ENCODE measurements around the gene POPDC2.
"Not testable (repeated sequence)": the region's sequence is repeated elsewhere in the genome, so short reads cannot be mapped to it uniquely, and the experiment has no call there.

POPDC2 gene

GRCh38 chr3:119681279-119681678 lies 20.9 kb upstream of the POPDC2 start:
- peaks cover 3% of the 10 kb centered on the region; the same call in 1 of the 2 replicates for H3K4me1 ChIP-seq (ENCODE audit: insufficient read depth, low read length)
- H3K9me3 ChIP-seq (ENCODE audit: insufficient read depth, low read depth, low read length), result no peaks in the 10 kb centered on the region
- H3K9ac ChIP-seq (ENCODE audit: low read depth, low read length), result no peak overlapping the region
- H3K36me3 ChIP-seq (ENCODE audit: insufficient read depth, low read depth, low read length), result no peaks in the 10 kb centered on the region
- no peak overlapping the region for H3K4me3 ChIP-seq (ENCODE audit: low read length)
- H3K27ac ChIP-seq (ENCODE audit: low read length), result no peak overlapping the region
- H3K27me3 ChIP-seq (ENCODE audit: insufficient read depth, low read length), result no peaks in the 10 kb centered on the region

DNA sequence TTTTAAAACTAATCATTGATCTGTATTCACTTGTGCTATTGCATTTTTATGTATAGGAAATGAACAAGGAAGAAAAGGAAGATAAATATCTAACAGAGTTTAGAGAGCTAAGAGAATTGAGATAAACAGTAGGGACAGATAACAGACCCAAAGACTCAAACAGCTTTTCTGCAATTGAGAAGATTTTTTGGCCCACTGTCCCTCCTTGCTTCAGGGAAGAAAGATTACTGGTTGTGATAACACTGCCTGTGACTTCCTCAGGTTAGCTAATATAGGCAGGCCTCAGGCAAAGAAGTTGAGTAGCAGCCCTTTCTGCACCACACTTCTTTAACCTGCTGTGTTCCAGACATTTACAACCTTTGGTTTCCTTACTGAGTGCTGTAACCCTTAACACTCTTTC lies 19.5 kb upstream of the POPDC2 start:
- H3K9ac ChIP-seq (ENCODE audit: low read depth, low read length), result no peak overlapping the region
- peaks cover 3% of the 10 kb centered on the region; the same call in 1 of the 2 replicates for H3K4me1 ChIP-seq (ENCODE audit: insufficient read depth, low read length)
- H3K36me3 ChIP-seq (ENCODE audit: insufficient read depth, low read depth, low read length), result peaks cover 6% of the 10 kb centered on the region
- H3K27ac ChIP-seq (ENCODE audit: low read length), result no peak overlapping the region
- no peak overlapping the region for H3K4me3 ChIP-seq (ENCODE audit: low read length)
- H3K9me3 ChIP-seq (ENCODE audit: insufficient read depth, low read depth, low read length), result no peaks in the 10 kb centered on the region
- no peaks in the 10 kb centered on the region for H3K27me3 ChIP-seq (ENCODE audit: insufficient read depth, low read length)

GRCh38 chr3:119678209-119678608 lies 17.8 kb upstream of the POPDC2 start:
- not testable (repeated sequence) for H3K4me3 ChIP-seq (ENCODE audit: low read length); H3K4me1 ChIP-seq (ENCODE audit: insufficient read depth, low read length); H3K9ac ChIP-seq (ENCODE audit: low read depth, low read length); H3K27me3 ChIP-seq (ENCODE audit: insufficient read depth, low read length); H3K27ac ChIP-seq (ENCODE audit: low read length); H3K9me3 ChIP-seq (ENCODE audit: insufficient read depth, low read depth, low read length)
- H3K36me3 ChIP-seq (ENCODE audit: insufficient read depth, low read depth, low read length), result peaks cover 19% of the 10 kb centered on the region

GRCh38 chr3:119677641-119677934 lies 17.2 kb upstream of the POPDC2 start:
- Histone ChIP-seq H3K36me3 (ENCODE audit: insufficient read depth, low read depth, low read length) (peaks cover 25% of the 10 kb centered on the region), H3K4me1 (ENCODE audit: insufficient read depth, low read length) (peaks cover 3% of the 10 kb centered on the region; the same call in 1 of the 2 replicates), H3K27ac (ENCODE audit: low read length) (peak overlapping the region; percentile 0), H3K27me3 (ENCODE audit: insufficient read depth, low read length) (no peaks in the 10 kb centered on the region), H3K4me3 (ENCODE audit: low read length) (peak overlapping the region; percentile 98), H3K9ac (ENCODE audit: low read depth, low read length) (peak overlapping the region; percentile 91), H3K9me3 (ENCODE audit: insufficient read depth, low read depth, low read length) (no peaks in the 10 kb centered on the region)

DNA sequence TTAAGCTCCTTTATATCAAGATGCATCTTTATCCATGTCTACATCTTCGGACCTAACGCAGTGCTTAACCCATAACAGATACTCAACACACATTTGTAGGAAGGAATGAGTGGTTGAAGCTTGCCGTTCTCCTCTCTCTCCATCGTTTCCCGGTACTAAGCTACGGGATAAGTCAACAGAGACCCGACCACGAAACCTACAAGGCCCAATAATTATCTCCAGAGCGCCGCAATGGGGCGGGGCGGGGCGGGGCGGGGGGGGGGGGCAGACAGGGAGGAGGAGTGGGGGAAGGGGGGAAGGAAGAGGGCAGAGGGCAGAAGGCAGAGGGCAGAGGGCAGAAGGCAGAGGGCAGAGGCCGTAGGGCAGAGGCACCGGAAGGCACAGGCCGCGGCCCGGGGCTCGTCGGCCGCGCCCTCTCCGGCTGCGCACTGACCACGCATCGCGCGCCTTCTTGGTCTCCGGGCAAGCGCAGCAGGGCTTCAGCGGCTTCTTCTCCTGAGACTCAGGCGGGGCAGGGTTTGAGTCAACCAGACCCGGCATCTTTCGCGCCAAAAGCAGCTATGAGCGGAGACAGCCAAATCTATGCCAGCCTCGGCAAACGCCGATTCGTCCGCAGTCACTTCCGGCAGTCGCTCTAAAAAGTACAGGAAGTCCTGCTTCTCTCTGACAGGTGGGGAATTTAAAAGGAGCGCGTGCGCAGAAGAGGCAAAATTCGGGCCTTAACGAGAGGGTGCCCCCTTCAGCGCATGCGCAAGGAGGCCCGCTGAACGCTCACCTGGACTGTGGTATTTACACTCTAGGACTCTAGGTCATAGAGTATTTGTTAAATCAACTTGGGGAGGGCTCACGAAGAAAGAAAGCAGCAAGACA lies 16.6 kb upstream of the POPDC2 start, which contains the start of gene COX17:
Gene COX17 (minus strand): TSS at position 636 of the 870 bp plus-strand sequence. CDS start 96 bp downstream, at position 540.
- no peaks in the 10 kb centered on the region for H3K27me3 ChIP-seq (ENCODE audit: insufficient read depth, low read length)
- peak within 1 kb of the TSS; percentile 33 for H3K27ac ChIP-seq (ENCODE audit: low read length)
- H3K4me3 ChIP-seq (ENCODE audit: low read length), result peak within 1 kb of the TSS; percentile 98
- peak within 1 kb of the TSS; percentile 91 for H3K9ac ChIP-seq (ENCODE audit: low read depth, low read length)
- peaks cover 31% of the 10 kb centered on the region for H3K36me3 ChIP-seq (ENCODE audit: insufficient read depth, low read depth, low read length)
- H3K9me3 ChIP-seq (ENCODE audit: insufficient read depth, low read depth, low read length), result no peaks in the 10 kb centered on the region
- H3K4me1 ChIP-seq (ENCODE audit: insufficient read depth, low read length), result peaks cover 3% of the 10 kb centered on the region; the same call in 1 of the 2 replicates

- peak overlapping the region; percentile 98 for H3K4me3 ChIP-seq (ENCODE audit: low read length)
- no peaks in the 10 kb centered on the region for H3K27me3 ChIP-seq (ENCODE audit: insufficient read depth, low read length)
- H3K9ac ChIP-seq (ENCODE audit: low read depth, low read length), result peak overlapping the region; percentile 91; the same call in 1 of the 2 replicates
- H3K36me3 ChIP-seq (ENCODE audit: insufficient read depth, low read depth, low read length), result peaks cover 41% of the 10 kb centered on the region
- peaks cover 3% of the 10 kb centered on the region; the same call in 1 of the 2 replicates for H3K4me1 ChIP-seq (ENCODE audit: insufficient read depth, low read length)
- H3K9me3 ChIP-seq (ENCODE audit: insufficient read depth, low read depth, low read length), result no peaks in the 10 kb centered on the region
- no peak overlapping the region for H3K27ac ChIP-seq (ENCODE audit: low read length)
Measured at GRCh38 chr3:119676020-119676419, 15.6 kb upstream of the POPDC2 start.

DNA sequence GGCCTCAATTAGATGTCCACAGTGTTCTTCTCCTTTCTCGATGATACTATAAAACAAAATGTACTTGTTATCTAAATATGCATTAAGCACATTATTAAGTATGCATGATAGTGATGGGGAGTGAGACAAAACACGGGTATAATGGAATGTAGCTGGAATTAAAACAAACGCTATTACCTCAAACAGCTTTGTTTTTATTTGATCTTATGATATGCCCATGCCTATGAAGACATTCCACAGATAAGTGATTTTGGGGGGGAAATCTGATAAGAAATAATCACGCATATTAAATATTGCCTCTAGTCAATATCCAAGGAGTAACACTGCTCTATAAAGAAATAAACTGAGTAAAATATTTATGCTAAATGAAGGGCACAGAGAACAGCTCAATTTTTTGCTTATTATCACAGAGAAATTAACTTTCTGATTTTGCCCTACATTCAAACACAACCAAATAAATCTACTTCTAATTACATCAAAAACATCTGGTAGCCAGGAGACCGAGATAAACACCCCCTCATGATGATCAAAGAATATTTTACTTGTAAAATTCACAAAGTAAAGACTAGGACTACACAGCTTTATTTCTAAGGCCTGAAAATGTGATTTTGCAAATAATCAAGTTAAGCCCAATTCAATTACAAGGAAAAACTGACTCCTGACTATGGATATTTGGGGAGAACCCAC lies 14.9 kb upstream of the POPDC2 start:
- Histone ChIP-seq H3K4me3 (ENCODE audit: low read length) (peak overlapping the region; percentile 98; the same call in 1 of the 2 replicates), H3K27ac (ENCODE audit: low read length) (no peak overlapping the region), H3K36me3 (ENCODE audit: insufficient read depth, low read depth, low read length) (peaks cover 48% of the 10 kb centered on the region), H3K9ac (ENCODE audit: low read depth, low read length) (no peak overlapping the region; the same call in 1 of the 2 replicates), H3K9me3 (ENCODE audit: insufficient read depth, low read depth, low read length) (no peaks in the 10 kb centered on the region), H3K27me3 (ENCODE audit: insufficient read depth, low read length) (no peaks in the 10 kb centered on the region), H3K4me1 (ENCODE audit: insufficient read depth, low read length) (peaks cover 3% of the 10 kb centered on the region; the same call in 1 of the 2 replicates)

DNA sequence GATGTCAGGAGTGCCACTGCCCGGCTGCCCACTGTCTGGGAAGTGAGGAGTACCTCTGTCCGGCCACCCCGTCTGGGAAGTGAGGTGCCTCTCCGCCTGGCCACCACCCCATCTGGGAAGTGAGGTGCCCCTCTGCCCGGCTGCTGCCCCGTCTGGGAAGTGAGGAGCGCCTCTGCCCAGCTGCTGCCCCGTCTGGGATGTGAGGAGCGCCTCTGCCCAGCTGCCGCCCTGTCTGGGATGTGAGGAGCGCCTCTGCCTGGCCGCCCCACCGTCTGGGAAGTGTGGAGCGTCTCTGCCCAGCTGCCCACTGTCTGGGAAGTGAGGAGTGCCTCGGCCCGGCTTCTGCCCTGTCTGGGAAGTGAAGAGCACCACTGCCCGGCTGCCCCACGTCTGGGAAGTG lies 13.5 kb upstream of the POPDC2 start:
- Histone ChIP-seq H3K4me1 (ENCODE audit: insufficient read depth, low read length) (peaks cover 3% of the 10 kb centered on the region; the same call in 1 of the 2 replicates), H3K36me3 (ENCODE audit: insufficient read depth, low read depth, low read length) (peaks cover 62% of the 10 kb centered on the region), H3K9ac (ENCODE audit: low read depth, low read length) (no peak overlapping the region), H3K9me3 (ENCODE audit: insufficient read depth, low read depth, low read length) (no peaks in the 10 kb centered on the region), H3K27ac (ENCODE audit: low read length) (no peak overlapping the region), H3K27me3 (ENCODE audit: insufficient read depth, low read length) (no peaks in the 10 kb centered on the region), H3K4me3 (ENCODE audit: low read length) (no peak overlapping the region)

DNA sequence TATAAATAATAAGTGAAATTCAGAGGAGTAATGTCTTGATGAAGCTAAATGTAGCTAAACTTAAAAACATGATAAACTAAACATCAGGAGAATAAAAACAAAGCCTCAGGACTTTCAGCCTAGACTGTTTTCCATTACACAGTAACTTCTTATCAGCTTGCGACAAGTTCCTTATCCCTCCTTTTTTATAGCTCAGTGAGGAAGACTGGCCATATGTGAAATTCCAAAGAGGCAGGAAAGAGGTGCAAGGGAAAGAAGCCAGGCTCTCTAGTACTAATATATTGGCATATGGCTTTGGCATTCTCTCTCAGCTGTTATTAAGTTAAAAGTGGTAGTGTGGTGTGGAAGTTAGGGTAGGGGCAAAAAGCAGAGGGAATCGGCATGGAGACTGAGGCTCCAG lies 12.4 kb upstream of the POPDC2 start:
- Histone ChIP-seq H3K9me3 (ENCODE audit: insufficient read depth, low read depth, low read length) (no peaks in the 10 kb centered on the region), H3K36me3 (ENCODE audit: insufficient read depth, low read depth, low read length) (peaks cover 68% of the 10 kb centered on the region), H3K4me1 (ENCODE audit: insufficient read depth, low read length) (peaks cover 1% of the 10 kb centered on the region; the same call in 1 of the 2 replicates), H3K9ac (ENCODE audit: low read depth, low read length) (no peak overlapping the region), H3K4me3 (ENCODE audit: low read length) (no peak overlapping the region), H3K27me3 (ENCODE audit: insufficient read depth, low read length) (no peaks in the 10 kb centered on the region), H3K27ac (ENCODE audit: low read length) (no peak overlapping the region)

DNA sequence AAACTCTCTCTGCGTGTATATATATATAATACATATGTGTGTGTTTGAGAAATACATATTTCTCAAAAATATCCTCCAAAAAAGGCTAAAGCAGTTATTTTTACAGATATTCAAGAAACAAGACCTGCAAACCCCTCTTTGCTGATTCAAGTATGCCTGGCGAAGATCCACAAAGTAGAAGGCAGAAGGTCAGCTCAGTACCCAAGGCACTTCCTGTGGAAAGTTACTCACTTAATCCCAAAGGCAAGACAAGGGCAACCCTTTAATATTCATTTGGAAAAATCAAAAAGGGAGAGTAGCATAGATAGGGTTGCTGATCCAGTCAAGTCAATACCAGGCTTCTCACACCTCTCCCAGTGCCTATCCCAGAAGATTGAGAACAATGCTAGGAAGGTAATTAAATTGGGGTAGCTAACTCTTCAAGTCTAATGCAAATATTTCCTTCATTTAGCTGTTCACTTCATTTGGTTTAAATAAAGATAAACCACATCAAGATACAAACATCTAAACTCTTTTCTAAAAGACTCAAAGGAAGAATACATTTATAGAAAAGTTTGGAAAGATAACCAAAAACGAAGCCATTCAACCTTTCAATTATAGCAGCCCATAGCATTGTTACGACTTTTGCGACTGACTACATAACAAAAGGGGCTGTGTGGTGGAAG lies 9.6 kb upstream of the POPDC2 start:
- H3K27ac ChIP-seq (ENCODE audit: low read length), result no peak overlapping the region
- H3K9ac ChIP-seq (ENCODE audit: low read depth, low read length), result no peak overlapping the region
- H3K4me3 ChIP-seq (ENCODE audit: low read length), result no peak overlapping the region
- no peaks in the 10 kb centered on the region for H3K27me3 ChIP-seq (ENCODE audit: insufficient read depth, low read length)
- H3K9me3 ChIP-seq (ENCODE audit: insufficient read depth, low read depth, low read length), result no peaks in the 10 kb centered on the region
- H3K4me1 ChIP-seq (ENCODE audit: insufficient read depth, low read length), result no peaks in the 10 kb centered on the region
- peaks cover 64% of the 10 kb centered on the region for H3K36me3 ChIP-seq (ENCODE audit: insufficient read depth, low read depth, low read length)

- no peaks in the 10 kb centered on the region for H3K9me3 ChIP-seq (ENCODE audit: insufficient read depth, low read depth, low read length)
- H3K27me3 ChIP-seq (ENCODE audit: insufficient read depth, low read length), result no peaks in the 10 kb centered on the region
- no peak overlapping the region for H3K4me3 ChIP-seq (ENCODE audit: low read length)
- no peaks in the 10 kb centered on the region for H3K4me1 ChIP-seq (ENCODE audit: insufficient read depth, low read length)
- no peak overlapping the region for H3K27ac ChIP-seq (ENCODE audit: low read length)
- H3K36me3 ChIP-seq (ENCODE audit: insufficient read depth, low read depth, low read length), result peaks cover 27% of the 10 kb centered on the region
- H3K9ac ChIP-seq (ENCODE audit: low read depth, low read length), result no peak overlapping the region
Measured at GRCh38 chr3:119665954-119666559, 5.7 kb upstream of the POPDC2 start.

Data from iPS-20b (cell line).